HepG2 (cell line): ENCODE data around the gene NTMT1. TPM values are rescaled to one million over a fixed set of nuclear protein-coding genes. Genes with fewer than 3 reads are reported as not detected.

Source experiments
- CC2D1A ChIP-seq: sonication (generic); formaldehyde crosslinking; IDR thresholded peaks from 2 replicates; pipeline ENCODE4 v1.8.1; 2023; ENCODE audit warnings: mild to moderate bottlenecking, missing genetic modification reagents
- DNMT3B ChIP-seq: conservative IDR thresholded peaks from 2 replicates; pipeline ENCODE4 v1.6.1; 2016; ENCODE audit warnings: missing biosample characterization, control low read depth
- ETV6 ChIP-seq: sonication (generic); formaldehyde crosslinking; conservative IDR thresholded peaks from 2 replicates; pipeline ENCODE4 v1.4.0; 2020; ENCODE audit warnings: missing genetic modification reagents
- GLI4 ChIP-seq: sonication (generic); formaldehyde crosslinking; IDR thresholded peaks from 2 replicates; pipeline ENCODE4 v1.5.1; 2020; ENCODE audit warnings: missing genetic modification reagents, mild to moderate bottlenecking, moderate library complexity, borderline replicate concordance
- GPBP1L1 ChIP-seq: sonication (generic); formaldehyde crosslinking; IDR thresholded peaks from 2 replicates; pipeline ENCODE4 v1.5.0; 2020; ENCODE audit warnings: mild to moderate bottlenecking, missing genetic modification reagents
- HMGXB4 ChIP-seq, 2 experiments: sonication (generic) in 1 of 2; formaldehyde crosslinking in 1 of 2; IDR thresholded peaks; 2 replicates each; pipeline versions ENCODE4 v1.4.0 to v1.6.1; 2018 to 2020; ENCODE audit warnings: missing genetic modification reagents in 2 of 2, borderline replicate concordance in 1 of 2, low read depth in 1 of 2, mild to moderate bottlenecking in 1 of 2, missing biosample characterization in 1 of 2
- HNF4G ChIP-seq, 2 experiments: sonication (generic) in 1 of 2; formaldehyde crosslinking in 1 of 2; IDR thresholded peaks; 2 replicates each; pipeline versions ENCODE4 v1.4.0 to v1.6.1; 2011 to 2020; ENCODE audit warnings: borderline replicate concordance in 2 of 2, low read depth in 2 of 2, mild to moderate bottlenecking in 2 of 2, low read length in 1 of 2, missing genetic modification reagents in 1 of 2, moderate library complexity in 1 of 2
- MAFF ChIP-seq: IDR thresholded peaks from 2 replicates; pipeline ENCODE4 v1.6.1; 2011; ENCODE audit warnings: low read depth, low read length, improper control_type of control experiment
- NR2F1 ChIP-seq, 2 experiments: fragments of 450-650 bp in 1 of 2; formaldehyde crosslinking in 1 of 2; IDR thresholded peaks; 2 replicates each; pipeline versions ENCODE4 v1.5.0 to v1.6.1; 2016 to 2020; ENCODE audit warnings: mild to moderate bottlenecking in 1 of 2, missing compliant biosample characterization in 1 of 2, missing genetic modification reagents in 1 of 2, moderate library complexity in 1 of 2
- PCBP2 ChIP-seq: fragments of 200-400 bp; formaldehyde crosslinking; optimal IDR thresholded peaks from 2 replicates; pipeline ENCODE3; 2018; ENCODE audit warnings: low read length, low read depth; ENCODE audit not compliant: poor library complexity, severe bottlenecking
- PRDM15 ChIP-seq: sonication (generic); formaldehyde crosslinking; IDR thresholded peaks from 2 replicates; pipeline ENCODE4 v1.4.0; 2020; ENCODE audit warnings: missing genetic modification reagents
- SUZ12 ChIP-seq: fragments of 150-350 bp; IDR thresholded peaks from 2 replicates; pipeline ENCODE4 v1.6.1; 2014; ENCODE audit warnings: low read depth, low read length
- XRCC5 ChIP-seq: fragments of 200-400 bp; formaldehyde crosslinking; optimal IDR thresholded peaks from 2 replicates; pipeline ENCODE3; 2017; ENCODE audit warnings: mild to moderate bottlenecking, low read length
- ZBTB20 ChIP-seq: sonication (generic); formaldehyde crosslinking; IDR thresholded peaks from 2 replicates; pipeline ENCODE4 v1.8.1; 2023; ENCODE audit warnings: missing genetic modification reagents, low read depth, mild to moderate bottlenecking, borderline replicate concordance
- ZNF296 ChIP-seq: sonication (generic); formaldehyde crosslinking; conservative IDR thresholded peaks from 2 replicates; pipeline ENCODE4 v1.5.0; 2020; ENCODE audit warnings: mild to moderate bottlenecking, missing genetic modification reagents
- ZNF430 ChIP-seq: sonication (generic); formaldehyde crosslinking; IDR thresholded peaks from 2 replicates; pipeline ENCODE4 v1.9.0; 2021; ENCODE audit warnings: mild to moderate bottlenecking, missing genetic modification reagents
- ZNF713 ChIP-seq: sonication (generic); formaldehyde crosslinking; IDR thresholded peaks from 2 replicates; pipeline ENCODE4 v1.4.0; 2020; ENCODE audit warnings: mild to moderate bottlenecking, missing genetic modification reagents
- polyA plus RNA-seq, 8 experiments: library from polyadenylated mRNA; depleted of rRNA in 3 of 8; stranded (reverse) in 7 of 8; unstranded in 1 of 8; fragments of >200 nt; fragmentation: Illumina TruSeq in 4 of 8; extraction: Trizol in 4 of 8; gene quantifications; 2 replicates each; pipeline versions ENCODE4 v1.2.1 to v1.2.3, GENCODE V29; 2011 to 2016; ENCODE audit warnings: low read depth in 4 of 8, missing spikeins in 1 of 8, mixed read lengths in 1 of 8; ENCODE audit not compliant: insufficient read depth in 1 of 8
- total RNA-seq, 5 experiments: library from RNA; depleted of rRNA; stranded (reverse); fragments of >200 nt; fragmentation: Illumina TruSeq; extraction: Trizol; gene quantifications; 2 replicates each; pipeline ENCODE4 v1.2.3, GENCODE V29; 2016; ENCODE audit warnings: low read depth in 1 of 5

NTMT1 gene
- total and polyA plus RNA-seq, 2 of the 13 experiments (the other 11 are each of a cell fraction or from before 2014, with no cell fraction given): 49.1 to 53.8 TPM

GRCh38 chr9:129606161-129607026, 19.6 kb upstream of the NTMT1 start (continued):
- no peak for TF ChIP-seq MAFF
- TF ChIP-seq XRCC5: no peak
- peak; percentile 55; the same call in 1 of the 2 replicates for TF ChIP-seq ZNF713 (CRISPR knock-in tag)
- no peak for TF ChIP-seq ZNF296 (CRISPR knock-in tag)
- TF ChIP-seq PCBP2: no peak
- no peak for TF ChIP-seq SUZ12
- TF ChIP-seq ETV6: no peak
- peak in 1 of 2 experiments; percentile 32; a peak in 1 of 4 replicates for TF ChIP-seq HMGXB4 (CRISPR knock-in tag; IDR thresholded peaks at IDR 0.05; ENCODE audit: borderline replicate concordance in 1 of 2, low read depth in 1 of 2)
- no peak for TF ChIP-seq GPBP1L1
- no peak for TF ChIP-seq GLI4 (CRISPR knock-in tag)
- TF ChIP-seq DNMT3B: no peak
- TF ChIP-seq HNF4G (IDR thresholded peaks at IDR 0.05; ENCODE audit: borderline replicate concordance, low read depth, low read length): peak; percentile 44
- peak; percentile 79; the same call in 1 of the 2 replicates for TF ChIP-seq HNF4G (CRISPR knock-in tag; IDR thresholded peaks at IDR 0.05; ENCODE audit: borderline replicate concordance, low read depth)
- TF ChIP-seq ZNF430 (CRISPR knock-in tag): peak; percentile 38; the same call in 1 of the 2 replicates
- TF ChIP-seq PRDM15 (CRISPR knock-in tag): no peak
- TF ChIP-seq ZBTB20 (CRISPR knock-in tag): peak; percentile 38; the same call in 1 of the 2 replicates
- TF ChIP-seq NR2F1 (CRISPR knock-in tag; IDR thresholded peaks at IDR 0.05): peak; percentile 23 to 71; a peak in 3 of 4 replicates
- no peak for TF ChIP-seq CC2D1A (CRISPR knock-in tag)
